Stomach smooth muscle (tissue), 2 donors: Measurements from ENCODE around the gene CALN1.
"Not testable (repeated sequence)": the region's sequence is repeated elsewhere in the genome, so short reads cannot be mapped to it uniquely, and the experiment has no call there.

Experiments
- H3K27ac ChIP-seq: one replicate; pipeline ENCODE4 v1.7.0; 2013; ENCODE audit warnings: mild to moderate bottlenecking, low read length, inconsistent platforms
- H3K27me3 ChIP-seq, 2 donors: one replicate each; pipeline ENCODE4 v1.7.0; 2013; ENCODE audit warnings: low read length in 2 of 2; ENCODE audit not compliant: insufficient read depth in 2 of 2, control insufficient read depth in 1 of 2
- H3K36me3 ChIP-seq, 2 donors: one replicate each; pipeline ENCODE4 v1.7.0; 2013; ENCODE audit warnings: low read length in 2 of 2; ENCODE audit not compliant: control insufficient read depth in 2 of 2, insufficient read depth in 2 of 2
- H3K4me1 ChIP-seq: one replicate; pipeline ENCODE4 v1.7.0; 2013; ENCODE audit warnings: low read length; ENCODE audit not compliant: control insufficient read depth, insufficient read depth
- H3K4me3 ChIP-seq, 2 donors: one replicate each; pipeline ENCODE4 v1.7.0; 2013; ENCODE audit warnings: low read length in 2 of 2
- H3K9ac ChIP-seq, 2 donors: one replicate each; pipeline ENCODE4 v1.7.0; 2013; ENCODE audit warnings: low read length in 2 of 2, mild to moderate bottlenecking in 1 of 2
- H3K9me3 ChIP-seq, 2 donors: one replicate each; pipeline ENCODE4 v1.7.0; 2013; ENCODE audit warnings: low read length in 2 of 2; ENCODE audit not compliant: control insufficient read depth in 2 of 2
- donor health status: healthy.
- donor health status: Pancreatic carcinoma.

Gene CALN1

DNA sequence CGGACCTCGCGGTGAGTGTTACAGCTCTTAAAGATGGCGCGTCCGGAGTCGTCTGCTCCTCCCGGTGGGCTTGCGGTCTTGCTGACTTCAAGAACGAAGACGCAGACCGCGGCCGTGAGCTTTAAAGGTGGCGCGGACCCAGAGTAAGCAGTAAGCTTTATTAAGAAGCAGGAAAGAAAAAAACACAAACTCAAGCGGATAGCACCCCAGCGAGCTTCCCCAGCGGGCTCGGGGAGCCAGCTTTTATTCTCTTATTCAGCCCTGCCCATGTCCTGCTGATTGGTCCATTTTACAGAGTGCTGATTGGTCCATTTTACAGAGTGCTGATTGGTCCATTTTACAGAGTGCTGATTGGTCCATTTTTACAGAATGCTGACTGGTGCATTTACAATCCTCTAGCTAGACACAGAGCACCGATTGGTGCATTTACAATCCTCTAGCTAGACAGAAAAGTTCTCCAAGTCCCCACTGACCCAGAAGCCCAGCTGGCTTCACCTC is at the start of gene CALN1:
CALN1 (minus strand) TSS at position 218 of the 498 bp plus-strand sequence.
- not testable (repeated sequence) for H3K4me3 ChIP-seq, H3K27ac ChIP-seq, H3K4me1 ChIP-seq, H3K27me3 ChIP-seq, H3K36me3 ChIP-seq, H3K9me3 ChIP-seq, H3K9ac ChIP-seq

DNA sequence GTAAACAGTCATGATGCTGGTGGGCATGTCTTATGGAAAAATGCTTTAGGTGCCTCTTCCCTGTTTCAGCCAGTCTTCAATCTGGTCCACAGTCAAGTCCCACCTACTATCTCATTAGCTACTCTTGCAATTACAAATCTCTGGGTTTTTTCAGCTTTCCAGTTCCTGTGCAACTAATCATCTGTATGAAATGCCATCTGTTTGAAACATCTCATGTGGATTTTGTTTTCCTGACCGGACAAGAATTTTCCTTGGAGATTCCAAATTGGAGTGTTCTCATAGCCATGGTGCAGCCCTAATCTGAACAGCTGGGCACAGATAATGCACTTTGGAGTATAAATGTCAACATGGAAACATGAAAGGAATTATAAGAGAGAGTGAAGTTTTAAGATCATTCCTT is 41.3 kb upstream of the CALN1 start:
- H3K4me1 ChIP-seq, result no peaks in the 10 kb centered on the region
- H3K36me3 ChIP-seq, result no peaks in the 10 kb centered on the region
- H3K9ac ChIP-seq, result no peak overlapping the region
- H3K27me3 ChIP-seq, result peaks cover 0 to 3% of the 10 kb centered on the region in 2 donors
- H3K9me3 ChIP-seq, result peaks cover 0 to 8% of the 10 kb centered on the region in 2 donors
- no peak overlapping the region for H3K4me3 ChIP-seq
- H3K27ac ChIP-seq, result no peak overlapping the region

DNA sequence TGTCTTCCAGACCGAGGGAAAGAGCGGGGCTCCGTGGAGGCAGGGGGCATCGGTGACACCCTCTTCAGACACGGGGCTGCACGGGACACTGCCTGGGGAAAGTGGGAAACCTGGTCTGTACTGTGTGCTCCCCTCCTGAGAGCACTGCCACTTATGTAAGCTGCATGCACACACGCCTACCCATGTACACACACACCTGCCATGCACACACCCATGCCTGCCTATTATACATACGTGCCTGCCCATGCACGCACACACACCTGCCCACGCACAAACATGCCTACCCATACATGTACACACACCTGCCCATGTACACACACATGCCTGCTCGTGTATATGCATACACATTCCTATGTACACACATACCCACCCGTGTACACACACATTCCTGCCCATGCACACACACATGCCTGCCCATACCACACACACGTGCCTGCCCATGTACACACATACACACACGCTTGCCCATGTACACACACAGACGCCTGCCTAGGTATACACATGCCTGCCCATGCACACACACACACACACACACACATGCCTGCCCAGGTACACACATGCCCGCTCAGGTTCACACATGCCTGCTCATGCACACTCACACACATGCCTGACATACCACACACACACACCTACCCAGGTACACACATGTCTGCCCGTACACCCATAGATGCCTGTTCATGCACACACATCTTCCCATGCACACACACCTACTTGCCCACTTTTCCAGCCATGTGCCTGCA is 35.5 kb upstream of the CALN1 start:
- Histone ChIP-seq H3K36me3 (no peaks in the 10 kb centered on the region), H3K4me3 (no peak overlapping the region), H3K27me3 (peaks cover 6 to 11% of the 10 kb centered on the region in 2 donors), H3K27ac (no peak overlapping the region), H3K4me1 (no peaks in the 10 kb centered on the region), H3K9ac (no peak overlapping the region), H3K9me3 (no peaks in the 10 kb centered on the region)

DNA sequence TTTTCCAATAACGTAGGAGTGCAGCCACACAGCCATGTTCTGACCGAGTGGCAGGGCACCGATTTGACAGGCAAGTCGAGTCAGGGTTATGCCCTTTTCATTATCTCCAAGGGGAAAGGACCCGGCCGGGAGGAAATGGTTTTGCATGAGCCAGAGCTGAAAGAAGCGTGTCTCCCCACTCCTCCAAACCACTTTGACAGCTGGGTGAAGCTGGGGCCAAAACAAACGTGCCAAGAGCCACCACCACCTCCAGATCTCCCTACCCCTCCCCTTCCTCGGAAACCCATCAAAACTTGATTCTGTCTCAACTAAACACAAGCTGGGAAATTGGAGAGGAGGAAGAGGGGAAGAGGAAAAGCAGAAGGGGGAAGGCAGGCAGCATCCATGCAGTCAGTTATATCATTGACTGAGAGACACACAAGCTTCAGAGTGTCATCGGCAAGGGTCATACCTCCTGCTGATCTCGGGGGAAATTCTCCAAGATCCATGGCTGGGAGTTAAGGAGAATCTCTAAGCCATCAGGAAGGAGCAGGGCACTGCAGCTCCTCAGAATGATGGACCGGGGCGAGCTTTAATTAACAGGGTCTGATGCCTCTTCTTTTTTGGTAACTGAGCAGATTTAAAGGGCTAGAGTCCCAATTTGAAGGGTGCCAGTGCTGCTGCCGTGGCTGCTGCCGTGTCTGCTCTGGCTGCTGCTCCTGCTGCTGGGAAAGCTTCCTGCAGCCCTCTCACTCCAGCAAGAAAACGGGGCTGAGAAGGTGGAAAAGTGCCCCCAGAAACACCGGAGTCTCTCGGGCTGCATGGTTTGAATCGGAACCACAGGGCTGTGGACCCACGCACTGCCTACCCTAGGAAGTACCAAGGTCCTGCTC is 34.7 kb upstream of the CALN1 start:
- no peaks in the 10 kb centered on the region for H3K4me1 ChIP-seq
- H3K4me3 ChIP-seq, result no peak overlapping the region
- no peaks in the 10 kb centered on the region for H3K9me3 ChIP-seq
- H3K27ac ChIP-seq, result no peak overlapping the region
- H3K9ac ChIP-seq, result no peak overlapping the region
- no peaks in the 10 kb centered on the region for H3K36me3 ChIP-seq
- H3K27me3 ChIP-seq, result peaks cover 6 to 11% of the 10 kb centered on the region in 2 donors

GRCh38 chr7:72446131-72446530 is 34.0 kb upstream of the CALN1 start:
- Histone ChIP-seq H3K9me3 (no peaks in the 10 kb centered on the region), H3K27ac (no peak overlapping the region), H3K27me3 (peaks cover 6 to 11% of the 10 kb centered on the region in 2 donors), H3K4me1 (no peaks in the 10 kb centered on the region), H3K9ac (no peak overlapping the region), H3K4me3 (no peak overlapping the region), H3K36me3 (no peaks in the 10 kb centered on the region)

- Histone ChIP-seq H3K9ac (no peak overlapping the region), H3K36me3 (no peaks in the 10 kb centered on the region), H3K9me3 (no peaks in the 10 kb centered on the region), H3K4me3 (no peak overlapping the region), H3K4me1 (no peaks in the 10 kb centered on the region), H3K27me3 (peaks cover 6 to 11% of the 10 kb centered on the region in 2 donors), H3K27ac (no peak overlapping the region)
Measured at GRCh38 chr7:72445580-72445979, 33.4 kb upstream of the CALN1 start.

GRCh38 chr7:72445075-72445474 is 32.9 kb upstream of the CALN1 start:
- H3K27me3 ChIP-seq, result peaks cover 6 to 11% of the 10 kb centered on the region in 2 donors
- no peak overlapping the region for H3K27ac ChIP-seq
- no peaks in the 10 kb centered on the region for H3K4me1 ChIP-seq
- no peaks in the 10 kb centered on the region for H3K9me3 ChIP-seq
- H3K9ac ChIP-seq, result no peak overlapping the region
- no peak overlapping the region for H3K4me3 ChIP-seq
- no peaks in the 10 kb centered on the region for H3K36me3 ChIP-seq

GRCh38 chr7:72444026-72444776 is 32.1 kb upstream of the CALN1 start:
- Histone ChIP-seq H3K36me3 (no peaks in the 10 kb centered on the region), H3K27me3 (peaks cover 6 to 11% of the 10 kb centered on the region in 2 donors), H3K9me3 (no peaks in the 10 kb centered on the region), H3K4me3 (no peak overlapping the region), H3K27ac (no peak overlapping the region), H3K4me1 (no peaks in the 10 kb centered on the region), H3K9ac (no peak overlapping the region)

- Histone ChIP-seq H3K36me3 (no peaks in the 10 kb centered on the region), H3K27me3 (peaks cover 2 to 8% of the 10 kb centered on the region in 2 donors), H3K9me3 (no peaks in the 10 kb centered on the region), H3K4me1 (no peaks in the 10 kb centered on the region), H3K9ac (no peak overlapping the region), H3K27ac (no peak overlapping the region), H3K4me3 (no peak overlapping the region)
Measured at GRCh38 chr7:72441791-72442190, 29.7 kb upstream of the CALN1 start.

DNA sequence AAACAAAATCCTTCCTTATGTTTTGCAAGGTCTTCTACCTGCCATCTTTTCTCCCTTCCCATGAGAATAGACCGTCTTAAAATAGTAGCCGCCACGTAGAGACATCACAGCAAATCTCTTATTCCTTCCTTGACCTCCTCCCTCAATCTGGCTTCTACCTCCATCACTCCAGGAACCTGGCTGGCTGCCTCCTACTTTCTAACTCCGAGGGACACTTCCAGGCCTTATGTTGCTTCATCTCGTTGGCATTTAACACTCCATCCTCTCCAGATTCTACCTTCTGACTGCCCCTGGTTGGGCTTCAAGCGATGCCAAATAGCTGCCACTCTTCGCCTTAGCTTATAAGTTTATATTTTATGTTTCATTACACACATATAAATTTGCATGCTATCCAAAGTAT is 26.4 kb upstream of the CALN1 start:
- Histone ChIP-seq H3K27me3 (peaks cover 0 to 2% of the 10 kb centered on the region in 2 donors), H3K27ac (no peak overlapping the region), H3K9ac (no peak overlapping the region), H3K4me1 (no peaks in the 10 kb centered on the region), H3K36me3 (no peaks in the 10 kb centered on the region), H3K4me3 (no peak overlapping the region), H3K9me3 (no peaks in the 10 kb centered on the region)
